ENCODE results near the gene CCDC127. TPM values are rescaled to one million over a fixed set of nuclear protein-coding genes. Genes with fewer than 3 reads are reported as not detected.

CCDC127 gene
- total and polyA plus RNA-seq, 2 of the 4 experiments (the other 2 are of a cell fraction): 3.2 to 3.9 TPM

- Histone ChIP-seq H3K27me3 (ENCODE audit: control insufficient read depth, insufficient read depth, low read length) (0 out of 2 replicates have a peak, but pooled peaks cover 3% of the 10 kb centered on the region), H3K4me2 (ENCODE audit: low read depth, low read length) (no peak overlapping the region), H4K5ac (ENCODE audit: low read depth, low read length) (peak overlapping the region; percentile 67), H3K4me3 (ENCODE audit: insufficient read depth, low read depth, low read length) (no peak overlapping the region), H3K4ac (ENCODE audit: low read depth, low read length) (peak overlapping the region; percentile 96), H3K9ac (ENCODE audit: low read depth, low read length) (no peak overlapping the region), H3K9me3 (ENCODE audit: control insufficient read depth, insufficient read depth, low read length) (no peaks in the 10 kb centered on the region), H2BK120ac (ENCODE audit: low read depth, low read length) (peak overlapping the region; percentile 89), H3K36me3 (ENCODE audit: control insufficient read depth, insufficient read depth, low read length) (no peaks in the 10 kb centered on the region), H3K23ac (ENCODE audit: low read depth, low read length) (peak overlapping the region; percentile 50; the same call in 1 of the 2 replicates), H2BK20ac (ENCODE audit: low read depth, low read length) (peak overlapping the region; percentile 91), H2BK15ac (ENCODE audit: low read depth, low read length) (peak overlapping the region; percentile 95; the same call in 2 of the 3 replicates), H4K8ac (ENCODE audit: low read depth in 2 of 2, low read length in 2 of 2) (peak overlapping the region; percentile 67 to 81), H2AK9ac (replicated peaks; ENCODE audit: low read depth, low read length, poor library complexity) (peak overlapping the region; percentile 94), H2AFZ (replicated peaks; ENCODE audit: low read length, poor library complexity) (peak overlapping the region; percentile 66), H4K20me1 (ENCODE audit: insufficient read depth, low read length) (no peaks in the 10 kb centered on the region), H3K79me1 (ENCODE audit: low read depth in 1 of 2, low read length in 2 of 2) (no peaks in the 10 kb centered on the region; a peak in 1 of 4 replicates), H3K18ac (ENCODE audit: low read depth, low read length) (peak overlapping the region; percentile 74), H3K56ac (ENCODE audit: extremely low read depth, insufficient read depth, low read length) (peak overlapping the region; percentile 19; the same call in 1 of the 2 replicates), H2BK5ac (ENCODE audit: low read depth, low read length, poor library complexity, severe bottlenecking) (peak overlapping the region; percentile 80), H3K4me1 (ENCODE audit: control insufficient read depth, insufficient read depth, low read length) (peaks cover 19% of the 10 kb centered on the region), H3K27ac (ENCODE audit: insufficient read depth, low read length) (peak overlapping the region; percentile 68), H4K91ac (ENCODE audit: insufficient read depth, low read depth, low read length) (peak overlapping the region; percentile 92), H3K14ac (replicated peaks; ENCODE audit: low read depth, low read length) (peak overlapping the region; percentile 74), H3K9me1 (ENCODE audit: insufficient read depth, low read length) (peaks cover 24% of the 10 kb centered on the region; the same call in 1 of the 2 replicates), H2AK5ac (ENCODE audit: low read depth, low read length) (peak overlapping the region; percentile 98)
- 67% methylated on average over 14 of the region's 32 CpGs; no CpG with 5 or more reads in 1 of the 2 experiments for WGBS, 2 experiments (ENCODE audit: extremely low coverage in 2 of 2, insufficient read length in 1 of 2)
- ATAC-seq (ENCODE audit: low read depth) (no peak), DNase-seq (peak; percentile 83)
- dilution Hi-C loops (cut with HindIII; ENCODE audit: low sequenced_read_pairs, unreplicated experiment): no loop called here
- no peak for TF ChIP-seq BHLHE40 (IDR thresholded peaks at IDR 0.05; ENCODE audit: low read depth, low read length)
- TF ChIP-seq CTCF (conservative IDR thresholded peaks at IDR 0.05; ENCODE audit: low read depth, low read length): no peak
- TF ChIP-seq RFX5 (IDR thresholded peaks at IDR 0.05; ENCODE audit: low read depth, low read length): no peak
- TF ChIP-seq USF2 (IDR thresholded peaks at IDR 0.05; ENCODE audit: low read depth, low read length): peak; percentile 61
- TF ChIP-seq MXI1 (IDR thresholded peaks at IDR 0.05; ENCODE audit: borderline replicate concordance, low read depth, low read length): no peak
- POLR2A ChIA-PET (ENCODE audit: unreplicated experiment): no interaction called here
- intact Hi-C loops (cut with micrococcal nuclease): no loop called here
- in situ Hi-C loops (cut with MboI; ENCODE audit: low sequenced_read_pairs): no loop called here
- BruUV-seq (replicated peaks): no TSS peak
- CTCF ChIA-PET: interaction anchor here (3.2 kb wide), 1 partner anchor 19 kb away, joined by 19 read pairs; no protein-coding TSS in a partner anchor
Observed at GRCh38 chr5:169071-169727, 48.8 kb downstream of the CCDC127 start.
